Umbilical cord (tissue), 2 donors: ENCODE measurements around the gene ELSPBP1. TPM values are rescaled to one million over a fixed set of nuclear protein-coding genes. Genes with fewer than 3 reads are reported as not detected.
"Not testable (repeated sequence)": the region's sequence is repeated elsewhere in the genome, so short reads cannot be mapped to it uniquely, and the experiment has no call there.

Experiments
- DNase-seq: peaks from one replicate; pipeline ENCODE4 v3.0.0-alpha.2; 2015; ENCODE audit warnings: low spot score
- total RNA-seq: library from RNA; depleted of rRNA; stranded (reverse); fragments of >200 nt; gene quantifications from one replicate; pipeline ENCODE4 v1.2.3, GENCODE V29; 2014; ENCODE audit warnings: low replicate concordance; ENCODE audit not compliant: insufficient read depth

Gene ELSPBP1
- total RNA-seq, 1 donor from 2014 or later: not detected

DNA sequence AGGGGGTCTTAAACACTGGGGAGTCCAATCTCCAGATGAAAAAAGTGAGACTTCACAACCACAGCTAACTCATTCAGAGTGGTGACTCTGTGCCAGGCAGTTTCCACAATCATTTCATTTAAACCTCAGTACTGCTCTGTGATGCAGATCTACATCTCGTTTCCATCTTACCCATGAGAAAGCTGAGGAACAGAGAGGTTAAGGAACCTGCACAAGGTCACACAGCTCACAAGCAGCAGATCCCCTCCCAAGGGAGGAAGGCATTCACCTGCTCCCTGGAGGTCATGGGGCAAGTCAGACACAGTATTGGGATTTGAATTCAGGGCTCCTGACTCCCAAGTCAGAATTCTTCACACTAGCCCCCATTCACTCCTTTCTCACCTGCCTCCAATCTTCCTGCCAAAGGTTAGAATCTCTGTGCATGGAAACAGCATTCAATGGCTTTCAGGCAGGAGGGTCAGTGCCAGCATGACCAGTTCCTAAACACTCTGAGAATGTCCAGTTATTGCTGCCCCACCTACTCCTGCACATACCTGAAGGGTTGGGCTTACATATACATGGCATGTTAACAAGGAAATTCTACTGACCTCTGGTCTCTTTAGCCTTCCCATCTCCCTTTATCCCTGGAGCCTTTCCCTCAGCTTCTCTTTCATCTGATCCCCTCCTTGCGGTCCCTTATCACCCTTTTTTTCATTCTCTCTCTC is 47.6 kb downstream of the ELSPBP1 start:
- no peak for DNase-seq

DNA sequence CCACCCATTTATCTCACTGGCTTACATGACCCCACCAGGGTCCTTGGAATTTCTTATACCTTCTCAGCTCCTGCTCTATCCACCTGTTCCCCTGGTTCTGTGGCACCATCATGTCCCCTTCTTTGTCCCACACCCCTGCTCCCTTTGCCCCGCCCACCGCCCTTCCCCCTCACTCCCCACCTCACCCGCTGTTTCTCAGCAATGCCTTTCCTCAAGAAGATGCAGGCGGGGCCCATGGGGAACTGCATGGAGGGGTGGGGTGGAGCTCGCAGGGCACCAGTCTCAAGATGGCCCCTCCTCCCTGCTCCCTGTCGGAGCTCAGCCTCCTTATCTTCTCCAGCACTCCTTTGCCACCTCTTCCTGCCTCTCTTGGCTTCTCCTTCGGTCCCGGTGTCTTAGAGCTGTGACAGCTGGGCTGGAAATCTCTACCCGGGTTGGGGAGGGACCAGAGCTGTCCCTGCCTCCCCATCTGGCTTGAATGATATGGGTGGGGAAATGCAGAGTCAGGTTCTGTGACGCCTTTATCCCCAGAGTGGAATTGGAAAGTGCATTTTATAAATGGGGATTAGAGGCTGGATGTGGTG is 49.3 kb downstream of the ELSPBP1 start, which contains the start of gene CABP5:
Gene CABP5 (minus strand): TSS at position 405 of the 584 bp plus-strand sequence. CDS start 157 bp downstream, at position 248.
- DNase-seq: no peak

DNA sequence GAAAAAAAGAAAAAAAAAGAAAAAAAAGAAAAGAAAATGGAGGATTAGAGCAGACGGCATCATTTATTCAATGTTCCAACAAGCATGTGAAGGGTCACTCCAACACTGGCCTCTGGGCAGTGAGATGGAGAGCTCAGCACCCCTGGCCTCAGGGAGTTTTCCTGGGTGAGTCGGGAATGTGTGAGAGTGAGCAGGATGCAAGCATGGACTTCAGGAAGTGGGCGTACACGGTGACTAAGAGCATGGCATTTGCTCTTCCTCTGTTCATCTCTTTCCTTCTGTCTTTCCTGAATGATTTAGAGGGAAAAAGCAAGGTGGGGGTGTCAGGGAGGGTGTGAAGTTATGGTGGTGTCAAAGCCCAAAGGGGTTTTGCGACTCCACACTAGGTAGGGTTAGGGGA is 50.1 kb downstream of the ELSPBP1 start:
- DNase-seq: no peak

DNA sequence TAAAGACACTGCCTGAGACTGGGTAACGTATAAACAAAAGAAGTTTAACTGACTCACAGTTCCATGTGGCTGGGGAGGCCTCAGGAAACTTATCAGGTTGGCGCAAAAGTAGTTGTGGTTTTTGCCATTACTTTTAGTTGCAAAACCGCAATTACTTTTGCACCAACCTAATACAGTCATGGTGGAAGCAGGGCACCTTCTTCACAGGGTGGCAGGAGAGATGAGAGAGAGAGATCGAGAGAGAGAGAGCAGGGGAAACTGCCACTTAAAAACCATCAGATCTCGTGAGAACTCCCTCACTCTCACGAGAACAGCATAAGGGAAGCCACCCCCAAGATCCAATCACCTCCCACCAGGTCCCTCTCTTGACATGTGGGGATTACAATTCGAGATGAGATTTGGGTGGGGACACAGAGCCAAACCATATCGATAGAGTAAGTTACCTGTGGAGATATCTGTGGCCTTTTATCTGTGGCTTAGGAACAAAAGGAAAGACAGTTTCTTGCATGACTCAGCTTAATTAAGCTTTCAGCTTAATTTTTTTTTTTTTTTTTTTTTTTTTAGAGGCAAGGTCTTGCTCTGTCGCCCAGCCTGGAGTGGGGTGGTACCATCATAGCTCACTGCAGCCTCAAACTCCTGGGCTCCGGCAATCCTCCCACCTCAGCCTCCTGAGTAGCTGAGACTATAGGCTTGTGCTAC is 57.1 kb downstream of the ELSPBP1 start:
- DNase-seq: no peak

DNA sequence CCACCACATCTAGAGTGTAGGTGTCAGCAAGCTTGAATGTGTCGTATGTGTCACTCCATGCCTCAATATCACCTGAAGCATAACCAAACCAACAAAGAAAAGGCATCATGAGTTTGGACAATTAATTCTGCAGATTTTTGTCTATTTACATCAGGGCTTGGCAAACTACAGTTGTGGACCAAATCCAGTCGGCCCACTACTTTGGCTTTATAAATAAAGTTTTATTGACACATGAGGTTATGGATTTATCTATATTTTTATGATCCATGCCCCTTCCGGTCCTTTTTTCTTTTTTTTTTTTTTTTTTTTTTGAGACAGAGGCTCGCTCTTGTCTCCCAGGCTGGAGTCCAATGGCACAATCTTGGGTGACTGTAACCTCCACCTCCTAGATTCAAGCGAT is 58.6 kb downstream of the ELSPBP1 start:
- DNase-seq: no peak

DNA sequence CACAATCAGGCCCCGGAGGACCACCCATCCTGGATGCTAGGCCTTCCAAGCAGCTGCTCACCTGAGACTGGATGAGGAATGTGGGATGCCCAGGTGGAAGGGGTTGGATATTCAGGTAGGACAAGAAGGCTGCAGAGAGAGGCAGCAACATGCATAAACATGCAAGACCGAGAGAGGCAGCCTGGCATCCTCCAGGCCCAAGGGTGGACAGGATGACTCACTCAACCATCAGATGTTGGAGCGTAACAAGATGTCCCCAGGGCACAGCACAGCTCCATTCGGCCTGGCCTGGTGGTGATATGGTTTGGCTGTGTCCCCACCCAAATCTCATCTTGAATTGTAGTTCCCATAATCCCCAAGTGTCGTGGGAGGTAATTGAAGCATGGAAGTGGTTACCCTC is 59.4 kb downstream of the ELSPBP1 start:
- DNase-seq: no peak

DNA sequence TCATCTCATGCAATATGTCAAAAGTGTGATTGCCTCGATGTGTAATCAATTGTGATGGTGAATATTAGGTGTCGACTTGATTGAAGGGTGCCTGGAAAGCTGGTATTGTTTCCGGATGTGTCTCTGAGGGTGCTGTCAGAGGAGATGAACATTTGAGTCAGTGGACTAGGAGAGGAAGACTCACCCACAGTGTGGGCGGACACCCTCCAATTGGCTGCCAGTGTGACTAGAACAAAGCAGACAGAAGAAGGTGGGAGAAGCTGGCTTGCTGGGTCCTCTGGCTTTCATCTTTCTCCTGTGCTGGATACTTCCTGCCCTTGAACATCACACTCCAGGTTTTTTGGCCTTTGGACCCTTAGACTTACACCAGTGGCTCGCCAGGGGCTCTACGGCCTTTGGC is 64.9 kb downstream of the ELSPBP1 start:
- no peak for DNase-seq

DNA sequence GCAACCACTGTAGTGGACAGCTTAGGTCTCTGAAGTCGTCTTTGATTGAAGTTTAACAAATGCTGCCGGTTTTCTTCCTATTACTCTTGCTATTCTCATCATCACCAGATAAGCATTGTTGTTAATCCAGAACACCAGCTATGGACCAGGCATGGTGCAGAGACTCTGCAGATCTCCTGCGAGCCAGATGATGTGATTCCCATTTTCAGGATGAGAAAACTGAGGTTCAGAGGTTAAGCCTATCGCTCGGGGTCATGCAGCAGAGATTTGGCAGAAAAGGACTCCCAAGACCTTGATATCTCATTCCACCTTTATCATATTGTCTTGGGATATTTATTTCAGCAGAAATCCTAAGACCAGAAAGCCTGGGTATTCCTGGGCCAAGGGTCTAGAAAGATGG is 65.9 kb downstream of the ELSPBP1 start:
- no peak for DNase-seq

DNA sequence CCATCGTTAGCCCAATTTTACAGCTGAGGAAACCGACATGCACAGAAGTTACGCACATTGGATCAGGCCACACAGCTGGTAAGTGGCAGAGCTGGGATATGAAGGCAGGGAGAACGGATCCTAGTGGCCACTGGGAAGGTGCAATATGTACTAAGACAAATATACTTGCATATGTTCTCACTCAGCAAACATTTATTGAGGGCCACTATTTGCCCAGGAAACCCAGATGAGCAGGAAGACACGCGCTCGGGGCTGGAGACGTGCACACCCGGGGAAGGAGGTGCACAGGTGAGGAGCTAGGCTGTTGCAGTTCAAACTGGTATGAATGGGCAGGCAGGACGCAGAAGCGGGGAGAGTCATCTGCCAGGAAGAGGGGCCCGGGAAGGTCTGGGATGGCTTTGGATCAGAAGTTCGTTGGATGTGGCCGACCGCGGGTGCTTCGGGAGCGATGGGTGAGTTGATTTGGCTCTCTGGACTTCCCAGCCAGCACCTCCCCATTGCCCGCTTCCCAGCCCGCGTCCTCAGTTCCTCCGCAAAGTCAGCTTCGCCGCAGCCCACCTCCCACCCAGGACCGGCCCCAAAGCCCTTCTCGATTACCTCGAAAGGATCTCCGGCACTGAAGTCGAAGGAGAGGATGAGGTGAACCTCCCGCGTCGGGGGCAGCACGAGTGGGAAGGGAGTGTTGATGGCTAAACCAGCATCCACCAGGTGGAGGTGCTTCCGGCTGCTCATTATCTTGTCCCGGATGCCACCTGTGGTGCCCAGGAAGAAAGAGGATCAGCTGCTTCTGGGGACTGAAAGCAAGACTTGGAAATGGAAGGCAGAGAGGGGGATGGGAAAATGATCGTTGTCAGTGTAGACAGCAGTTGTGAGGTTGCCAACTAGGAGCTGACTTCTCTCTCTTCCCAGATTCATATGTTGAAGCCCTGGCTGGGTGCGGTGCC is 67.2 kb downstream of the ELSPBP1 start:
- DNase-seq: no peak

DNA sequence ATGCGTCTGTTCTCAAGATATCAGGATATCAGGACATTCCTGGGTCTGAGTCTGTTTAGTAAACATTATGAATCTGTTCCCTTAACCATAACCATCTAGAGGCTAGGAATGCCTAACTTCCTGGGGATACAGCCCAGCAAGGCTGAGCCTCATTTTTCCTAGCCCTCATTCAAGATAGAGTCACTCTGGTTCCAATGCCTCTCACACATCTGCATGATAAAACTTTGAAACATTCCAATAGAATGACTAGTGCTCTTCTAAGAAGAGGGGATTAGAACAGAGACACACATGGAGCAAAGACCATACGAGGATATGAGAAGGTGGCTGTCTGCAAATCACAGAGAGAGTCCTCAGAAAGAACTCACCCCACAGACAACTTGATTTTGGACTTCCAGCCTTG is 70.1 kb downstream of the ELSPBP1 start:
- no peak for DNase-seq

DNA sequence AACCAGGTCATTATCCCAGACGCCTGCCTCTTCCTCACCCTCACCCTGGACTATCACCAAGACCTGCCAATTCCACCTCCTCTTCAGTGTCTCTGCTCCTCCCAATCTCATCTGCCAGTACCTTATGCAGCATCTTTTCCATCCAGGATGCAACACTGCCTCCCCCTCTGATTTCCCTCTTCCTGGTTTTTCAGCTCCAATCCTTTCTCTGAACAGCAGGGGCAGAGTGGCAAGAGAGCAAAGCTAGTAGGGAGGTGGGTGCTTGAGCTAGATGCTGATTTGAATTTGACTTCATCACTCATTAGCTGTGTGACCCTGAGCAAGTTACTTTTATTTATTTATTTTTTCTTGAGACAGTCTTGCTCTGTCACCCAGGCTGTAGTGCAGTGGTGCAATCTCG is 75.0 kb downstream of the ELSPBP1 start:
- no peak for DNase-seq

DNA sequence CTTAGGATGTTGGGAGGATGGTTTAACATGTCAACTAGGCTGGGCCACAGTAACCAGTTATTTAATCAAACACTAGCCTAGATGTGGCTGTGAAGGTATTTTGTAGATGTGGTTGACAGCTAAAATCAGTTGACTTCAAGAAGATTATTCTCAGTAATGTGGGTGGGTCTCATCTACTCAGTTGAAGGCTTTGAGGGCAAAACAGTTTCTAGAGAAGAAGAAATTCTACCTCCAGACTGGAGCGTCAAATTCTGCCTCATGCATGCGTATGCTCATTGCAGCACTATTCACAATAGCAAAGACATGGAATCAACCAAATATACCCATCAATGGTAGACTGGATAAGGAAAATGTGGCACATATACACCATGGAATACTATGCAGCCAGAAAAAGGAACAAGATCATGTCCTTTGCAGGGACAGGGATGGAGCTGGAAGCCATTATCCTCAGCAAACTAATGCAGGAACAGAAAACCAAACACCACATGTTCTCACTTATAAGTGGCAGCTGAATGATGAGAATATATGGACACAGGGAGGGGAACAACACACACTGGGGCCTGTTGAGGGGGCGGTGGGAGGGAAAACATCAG is 75.8 kb downstream of the ELSPBP1 start:
- not testable (repeated sequence) for DNase-seq

Other genes starting within 250 kb of the ELSPBP1 start
- 93.2 TPM for gene NOP53, start 249.1 kb upstream of the ELSPBP1 start, total RNA-seq
- gene SELENOW, start 215.9 kb upstream of the ELSPBP1 start, total RNA-seq: 373 TPM
- gene TPRX1, start 190.1 kb upstream of the ELSPBP1 start, total RNA-seq: not detected
- 1.7 TPM for gene CRX, start 172.7 kb upstream of the ELSPBP1 start, total RNA-seq
- gene TPRX2, start 135.4 kb upstream of the ELSPBP1 start, total RNA-seq: not detected
- not detected for gene SULT2A1, start 108.3 kb upstream of the ELSPBP1 start, total RNA-seq
- not detected for gene BSPH1, start 2.5 kb upstream of the ELSPBP1 start, total RNA-seq
- 11.8 TPM for gene CABP5, start 49.4 kb downstream of the ELSPBP1 start, total RNA-seq
- 9.1 TPM for gene PLA2G4C, start 116.2 kb downstream of the ELSPBP1 start, total RNA-seq
- 14.9 TPM for gene LIG1, start 175.7 kb downstream of the ELSPBP1 start, total RNA-seq
- 1.9 TPM for gene ZSWIM9, start 176.0 kb downstream of the ELSPBP1 start, total RNA-seq